ENCODE results near the gene TNXB.
A peak's percentile ranks its signal among the peaks of the same experiment; 100 is the strongest.

Gene TNXB, protein sequence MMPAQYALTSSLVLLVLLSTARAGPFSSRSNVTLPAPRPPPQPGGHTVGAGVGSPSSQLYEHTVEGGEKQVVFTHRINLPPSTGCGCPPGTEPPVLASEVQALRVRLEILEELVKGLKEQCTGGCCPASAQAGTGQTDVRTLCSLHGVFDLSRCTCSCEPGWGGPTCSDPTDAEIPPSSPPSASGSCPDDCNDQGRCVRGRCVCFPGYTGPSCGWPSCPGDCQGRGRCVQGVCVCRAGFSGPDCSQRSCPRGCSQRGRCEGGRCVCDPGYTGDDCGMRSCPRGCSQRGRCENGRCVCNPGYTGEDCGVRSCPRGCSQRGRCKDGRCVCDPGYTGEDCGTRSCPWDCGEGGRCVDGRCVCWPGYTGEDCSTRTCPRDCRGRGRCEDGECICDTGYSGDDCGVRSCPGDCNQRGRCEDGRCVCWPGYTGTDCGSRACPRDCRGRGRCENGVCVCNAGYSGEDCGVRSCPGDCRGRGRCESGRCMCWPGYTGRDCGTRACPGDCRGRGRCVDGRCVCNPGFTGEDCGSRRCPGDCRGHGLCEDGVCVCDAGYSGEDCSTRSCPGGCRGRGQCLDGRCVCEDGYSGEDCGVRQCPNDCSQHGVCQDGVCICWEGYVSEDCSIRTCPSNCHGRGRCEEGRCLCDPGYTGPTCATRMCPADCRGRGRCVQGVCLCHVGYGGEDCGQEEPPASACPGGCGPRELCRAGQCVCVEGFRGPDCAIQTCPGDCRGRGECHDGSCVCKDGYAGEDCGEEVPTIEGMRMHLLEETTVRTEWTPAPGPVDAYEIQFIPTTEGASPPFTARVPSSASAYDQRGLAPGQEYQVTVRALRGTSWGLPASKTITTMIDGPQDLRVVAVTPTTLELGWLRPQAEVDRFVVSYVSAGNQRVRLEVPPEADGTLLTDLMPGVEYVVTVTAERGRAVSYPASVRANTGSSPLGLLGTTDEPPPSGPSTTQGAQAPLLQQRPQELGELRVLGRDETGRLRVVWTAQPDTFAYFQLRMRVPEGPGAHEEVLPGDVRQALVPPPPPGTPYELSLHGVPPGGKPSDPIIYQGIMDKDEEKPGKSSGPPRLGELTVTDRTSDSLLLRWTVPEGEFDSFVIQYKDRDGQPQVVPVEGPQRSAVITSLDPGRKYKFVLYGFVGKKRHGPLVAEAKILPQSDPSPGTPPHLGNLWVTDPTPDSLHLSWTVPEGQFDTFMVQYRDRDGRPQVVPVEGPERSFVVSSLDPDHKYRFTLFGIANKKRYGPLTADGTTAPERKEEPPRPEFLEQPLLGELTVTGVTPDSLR (N-terminal part only)

DNA sequence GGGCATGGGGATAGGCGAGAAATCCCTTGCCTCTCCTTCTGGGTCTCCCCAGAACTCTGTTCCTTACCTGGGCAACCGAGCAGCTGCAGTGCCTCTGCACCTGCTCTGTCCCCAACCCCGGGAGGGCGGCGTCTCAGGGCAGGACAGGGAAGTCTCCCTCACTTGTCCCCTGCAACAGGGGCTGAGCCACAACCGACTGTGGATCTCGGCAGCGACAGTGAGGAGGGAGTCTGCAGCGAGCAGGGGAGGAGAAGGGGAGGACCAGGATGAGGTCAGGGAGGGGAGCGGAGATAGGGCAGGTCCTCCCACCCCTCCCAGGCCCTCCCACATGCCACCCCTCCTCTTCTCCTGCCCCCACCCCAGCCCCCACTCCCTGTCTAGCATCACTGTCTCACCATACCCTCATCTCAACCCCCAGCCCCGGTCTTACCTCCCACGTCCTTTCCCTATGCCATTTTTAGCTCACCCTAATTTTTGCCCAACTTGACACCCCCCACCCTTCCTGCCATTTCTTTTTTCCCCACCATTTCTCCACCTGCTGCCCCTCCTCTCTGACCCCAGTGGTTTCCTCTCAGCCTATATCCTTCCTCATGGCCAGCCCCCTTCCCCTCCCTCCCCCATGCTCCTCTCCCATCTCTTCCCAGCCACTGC, at the start of gene TNXB:
TNXB (minus strand) TSS at position 225 of the 651 bp plus-strand sequence. CDS start 11,140 bp downstream, outside the sequence.
- no peak within 1 kb of the TSS for H3K4me3 ChIP-seq (ENCODE audit: control insufficient read depth, low read depth, low read length)
- TF ChIP-seq, protein P1, sequence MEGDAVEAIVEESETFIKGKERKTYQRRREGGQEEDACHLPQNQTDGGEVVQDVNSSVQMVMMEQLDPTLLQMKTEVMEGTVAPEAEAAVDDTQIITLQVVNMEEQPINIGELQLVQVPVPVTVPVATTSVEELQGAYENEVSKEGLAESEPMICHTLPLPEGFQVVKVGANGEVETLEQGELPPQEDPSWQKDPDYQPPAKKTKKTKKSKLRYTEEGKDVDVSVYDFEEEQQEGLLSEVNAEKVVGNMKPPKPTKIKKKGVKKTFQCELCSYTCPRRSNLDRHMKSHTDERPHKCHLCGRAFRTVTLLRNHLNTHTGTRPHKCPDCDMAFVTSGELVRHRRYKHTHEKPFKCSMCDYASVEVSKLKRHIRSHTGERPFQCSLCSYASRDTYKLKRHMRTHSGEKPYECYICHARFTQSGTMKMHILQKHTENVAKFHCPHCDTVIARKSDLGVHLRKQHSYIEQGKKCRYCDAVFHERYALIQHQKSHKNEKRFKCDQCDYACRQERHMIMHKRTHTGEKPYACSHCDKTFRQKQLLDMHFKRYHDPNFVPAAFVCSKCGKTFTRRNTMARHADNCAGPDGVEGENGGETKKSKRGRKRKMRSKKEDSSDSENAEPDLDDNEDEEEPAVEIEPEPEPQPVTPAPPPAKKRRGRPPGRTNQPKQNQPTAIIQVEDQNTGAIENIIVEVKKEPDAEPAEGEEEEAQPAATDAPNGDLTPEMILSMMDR (IDR thresholded peaks at IDR 0.05; ENCODE audit: control insufficient read depth, insufficient read depth, low read depth, low read length, missing control alignments) = no peak
- DNase-seq (ENCODE audit: low read depth) = no peak

DNA sequence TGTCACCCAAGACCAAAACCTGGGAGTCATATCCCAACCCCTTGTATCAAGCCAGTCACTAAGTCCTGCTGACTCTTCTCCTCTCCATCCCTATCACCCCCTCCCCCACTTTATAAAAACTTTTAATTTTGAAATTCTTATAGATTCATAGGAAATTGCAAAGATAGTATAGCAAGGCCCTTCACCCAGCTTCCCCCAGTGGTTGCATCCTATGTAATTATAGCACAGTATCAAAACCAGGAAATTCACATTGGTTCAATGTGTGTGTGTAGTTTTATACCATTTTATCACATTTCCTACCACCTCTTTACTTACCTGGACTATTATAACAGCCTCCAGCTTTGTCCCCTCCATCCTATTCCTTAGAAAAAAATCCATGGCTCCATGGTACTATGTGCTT, 48.9 kb upstream of the TNXB start:
- TF ChIP-seq, protein P1 (IDR thresholded peaks at IDR 0.05; ENCODE audit: control insufficient read depth, insufficient read depth, low read depth, low read length, missing control alignments) = no peak
- H3K4me3 ChIP-seq (ENCODE audit: control insufficient read depth, low read depth, low read length) = no peak overlapping the region
- DNase-seq (ENCODE audit: low read depth) = no peak

DNA sequence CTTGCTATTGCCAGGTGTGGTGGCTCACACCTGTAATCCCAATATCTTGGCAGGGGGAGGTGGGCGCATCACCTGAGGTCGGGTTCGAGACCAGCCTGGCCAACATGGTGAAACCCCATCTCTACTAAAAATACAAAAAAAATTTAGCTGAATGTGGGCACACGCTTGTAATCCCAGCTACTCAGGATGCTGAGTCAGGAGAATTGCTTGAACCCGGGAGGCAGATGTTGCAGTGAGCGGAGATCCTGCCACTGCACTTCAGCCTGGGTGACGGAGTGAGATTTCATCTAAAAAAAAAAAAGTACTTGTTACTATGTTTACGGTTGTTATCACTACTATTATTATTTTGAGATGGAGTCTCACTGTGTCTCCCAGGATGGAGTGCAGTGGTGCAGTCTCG, 47.8 kb upstream of the TNXB start:
- no peak for DNase-seq (ENCODE audit: low read depth)
- no peak overlapping the region for H3K4me3 ChIP-seq (ENCODE audit: control insufficient read depth, low read depth, low read length)
- TF ChIP-seq, protein P1 (IDR thresholded peaks at IDR 0.05; ENCODE audit: control insufficient read depth, insufficient read depth, low read depth, low read length, missing control alignments) = no peak

DNA sequence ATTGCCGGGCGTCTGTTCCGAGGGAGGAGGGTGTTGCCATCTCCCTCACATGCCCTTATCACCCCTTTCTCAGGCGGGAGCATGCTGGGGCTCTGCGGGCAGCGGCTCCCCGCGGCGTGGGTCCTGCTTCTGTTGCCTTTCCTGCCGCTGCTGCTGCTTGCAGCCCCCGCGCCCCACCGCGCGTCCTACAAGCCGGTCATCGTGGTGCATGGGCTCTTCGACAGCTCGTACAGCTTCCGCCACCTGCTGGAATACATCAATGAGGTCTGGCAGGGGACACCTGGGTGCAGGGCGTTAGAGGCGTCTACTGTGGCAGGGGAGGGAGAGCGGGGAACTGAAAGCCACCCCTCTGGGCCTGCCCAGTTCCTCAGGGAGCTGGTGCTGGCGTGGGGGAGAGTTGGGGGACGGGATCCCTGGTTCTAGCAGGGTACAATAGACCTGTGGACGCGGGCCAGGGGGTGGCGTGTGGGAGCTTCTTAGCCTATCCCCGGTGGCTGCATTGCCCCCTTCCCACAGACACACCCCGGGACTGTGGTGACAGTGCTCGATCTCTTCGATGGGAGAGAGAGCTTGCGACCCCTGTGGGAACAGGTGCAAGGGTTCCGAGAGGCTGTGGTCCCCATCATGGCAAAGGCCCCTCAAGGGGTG, 45.5 kb upstream of the TNXB start:
- TF ChIP-seq, protein P1 (IDR thresholded peaks at IDR 0.05; ENCODE audit: control insufficient read depth, insufficient read depth, low read depth, low read length, missing control alignments) = peak; percentile 57
- peak overlapping the region; percentile 80 for H3K4me3 ChIP-seq (ENCODE audit: control insufficient read depth, low read depth, low read length)
- DNase-seq (ENCODE audit: low read depth) = no peak

DNA sequence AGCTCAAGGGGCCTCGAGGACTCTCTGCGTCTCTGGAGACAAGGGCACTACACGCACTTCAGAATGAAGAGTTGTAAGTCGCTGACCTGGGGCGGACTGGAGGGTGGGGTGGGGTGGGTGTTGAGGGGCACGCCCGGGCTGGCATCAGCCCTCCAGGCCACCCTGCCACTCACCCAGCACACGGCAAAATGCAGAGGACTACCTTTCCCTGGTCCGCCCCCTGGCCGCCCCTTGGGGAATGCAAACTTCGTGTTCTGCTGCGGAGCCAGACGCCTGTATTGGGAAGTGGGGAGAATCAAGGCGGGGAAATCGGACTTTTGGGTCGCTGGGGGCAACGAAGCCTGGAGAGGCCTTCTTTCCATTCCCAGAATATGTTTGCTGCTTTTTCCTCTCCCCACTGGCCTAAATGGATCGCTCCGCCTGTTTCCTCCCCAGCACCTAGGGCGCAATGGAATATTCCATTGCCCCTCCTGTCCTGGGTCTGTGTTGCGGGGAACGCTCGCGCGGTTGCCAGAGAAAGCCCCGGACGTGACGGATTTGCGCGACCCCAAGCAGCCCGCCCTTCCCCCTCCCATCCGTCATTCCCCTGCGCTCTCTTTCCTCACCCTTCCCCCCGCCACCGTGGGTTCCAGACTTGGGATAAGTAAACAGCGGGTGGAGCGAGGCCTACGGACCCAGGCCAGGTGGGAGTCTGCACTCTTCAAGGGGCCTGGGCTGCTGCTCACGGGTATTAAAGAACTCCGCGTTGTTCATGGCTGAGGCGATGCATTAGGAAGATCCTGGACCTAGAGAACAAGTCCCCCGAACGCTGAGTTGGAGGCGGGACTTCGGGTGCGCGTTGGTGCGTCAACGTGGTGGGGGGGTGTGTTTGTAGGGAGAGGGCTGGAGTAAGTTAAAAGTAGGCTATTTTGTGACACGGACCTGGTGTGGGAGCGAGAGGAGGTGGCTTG, 44.7 kb upstream of the TNXB start, which contains the start of gene PPT2:
PPT2 (plus strand) TSS at position 578 of the 950 bp plus-strand sequence. CDS start 454 bp downstream, outside the sequence.
- DNase-seq (ENCODE audit: low read depth) = peak; percentile 68
- TF ChIP-seq, protein P1 (IDR thresholded peaks at IDR 0.05; ENCODE audit: control insufficient read depth, insufficient read depth, low read depth, low read length, missing control alignments) = peak; percentile 38
- peak within 1 kb of the TSS; percentile 80 for H3K4me3 ChIP-seq (ENCODE audit: control insufficient read depth, low read depth, low read length)
